Colonic mucosa (tissue), 4 donors: ENCODE data around the gene ENG. TPM values are rescaled to one million over a fixed set of nuclear protein-coding genes. Genes with fewer than 3 reads are reported as not detected.

Source experiments
- DNase-seq: peaks from one replicate; pipeline ENCODE4 v3.0.0-alpha.2; 2020
- H3K27ac ChIP-seq: fragments of 200-600 bp; one replicate; pipeline ENCODE4 v1.8.0; 2021
- H3K27me3 ChIP-seq: fragments of 200-600 bp; one replicate; pipeline ENCODE4 v1.8.0; 2021
- H3K36me3 ChIP-seq: fragments of 200-600 bp; one replicate; pipeline ENCODE4 v1.8.0; 2021
- H3K4me1 ChIP-seq: fragments of 200-600 bp; one replicate; pipeline ENCODE4 v1.8.0; 2021; ENCODE audit warnings: mild to moderate bottlenecking
- H3K4me3 ChIP-seq: fragments of 200-600 bp; one replicate; pipeline ENCODE4 v1.8.0; 2021
- H3K9ac ChIP-seq, 2 donors: one replicate each; pipeline ENCODE4 v1.7.0; 2013; ENCODE audit warnings: control low read depth in 2 of 2, low read depth in 2 of 2, low read length in 2 of 2
- H3K9me3 ChIP-seq: fragments of 200-600 bp; one replicate; pipeline ENCODE4 v1.8.0; 2021
- CTCF ChIP-seq: fragments of 200-600 bp; IDR thresholded peaks from one replicate; pipeline ENCODE4 v1.8.0; 2022; ENCODE audit warnings: antibody characterized with exemption, mild to moderate bottlenecking
- intact Hi-C: fragments of 100-400 bp; cut with DNase I; formaldehyde crosslinking; loops from one replicate; pipeline ENCODE4 v1.14.1; 2022
- total RNA-seq, 2 donors: library from RNA; stranded (reverse); fragmentation: NEBNext Ultra II Directional in 1 of 2; extraction: Animal tissue kit (Norgen Biotek cat#: 25700) in 1 of 2; gene quantifications; one replicate each; pipeline ENCODE4 v1.2.1, GENCODE V29; 2021
- donor health status: healthy.
- donor health status: DM: no; HTN: no; CAD: no.
- donor health status: DM: no; HTN: no; CAD: no.

Gene ENG
- total RNA-seq, 2 donors from 2014 or later, result 15.4 to 34.5 TPM

- H3K36me3 ChIP-seq, result no peaks in the 10 kb centered on the region
Observed at GRCh38 chr9:127808347-127809001, 46.0 kb downstream of the ENG start.

GRCh38 chr9:127806871-127807270, 47.6 kb downstream of the ENG start:
- no peak for DNase-seq
- Histone ChIP-seq H3K27ac (no peak overlapping the region), H3K9ac (no peak overlapping the region), H3K36me3 (no peaks in the 10 kb centered on the region), H3K4me1 (peaks cover 10% of the 10 kb centered on the region), H3K4me3 (no peak overlapping the region), H3K27me3 (no peaks in the 10 kb centered on the region), H3K9me3 (no peaks in the 10 kb centered on the region)
- TF ChIP-seq CTCF, result no peak
- intact Hi-C loops, result loop anchor here (10.0 kb wide), 1 partner anchor 68 kb away; the partner anchor contains the start of gene AK1

More at GRCh38 chr9:127808347-127809001, 46.0 kb downstream of the ENG start:
- intact Hi-C loops, result loop anchor here (10.0 kb wide), 1 partner anchor 66 kb away; the partner anchor contains the start of gene AK1
- DNase-seq, result no peak
- Histone ChIP-seq H3K4me1 (peaks cover 9% of the 10 kb centered on the region), H3K4me3 (no peak overlapping the region), H3K27me3 (no peaks in the 10 kb centered on the region), H3K27ac (no peak overlapping the region), H3K9ac (no peak overlapping the region), H3K9me3 (no peaks in the 10 kb centered on the region)
- no peak for TF ChIP-seq CTCF

- DNase-seq, result peak; percentile 49
Observed at GRCh38 chr9:127805620-127806019, 48.8 kb downstream of the ENG start.

GRCh38 chr9:127803507-127804352, 50.7 kb downstream of the ENG start:
- H3K4me1 ChIP-seq, result peaks cover 10% of the 10 kb centered on the region
- TF ChIP-seq CTCF, result no peak

More at GRCh38 chr9:127805620-127806019, 48.8 kb downstream of the ENG start:
- H3K9ac ChIP-seq, result no peak overlapping the region
- TF ChIP-seq CTCF, result peak; percentile 31
- H3K36me3 ChIP-seq, result no peaks in the 10 kb centered on the region
- intact Hi-C loops, result loop anchor here (10.0 kb wide), 1 partner anchor 69 kb away; the partner anchor contains the start of gene AK1
- H3K9me3 ChIP-seq, result no peaks in the 10 kb centered on the region
- H3K27ac ChIP-seq, result no peak overlapping the region
- no peaks in the 10 kb centered on the region for H3K27me3 ChIP-seq
- peaks cover 10% of the 10 kb centered on the region for H3K4me1 ChIP-seq
- H3K4me3 ChIP-seq, result no peak overlapping the region

More at GRCh38 chr9:127803507-127804352, 50.7 kb downstream of the ENG start:
- H3K9ac ChIP-seq, result peak overlapping the region; percentile 84 to 89
- H3K27ac ChIP-seq, result peak overlapping the region; percentile 87
- H3K27me3 ChIP-seq, result no peaks in the 10 kb centered on the region
- H3K9me3 ChIP-seq, result no peaks in the 10 kb centered on the region
- intact Hi-C loops, result loop anchor here (10.0 kb wide), 1 partner anchor 71 kb away; the partner anchor contains the start of gene AK1
- H3K4me3 ChIP-seq, result peak overlapping the region; percentile 53
- DNase-seq, result peak; percentile 70
- H3K36me3 ChIP-seq, result no peaks in the 10 kb centered on the region
